GM23338 (cell line): Measurements from ENCODE around the gene ACTR2. TPM values are rescaled to one million over a fixed set of nuclear protein-coding genes. Genes with fewer than 3 reads are reported as not detected.

Source experiments
- ATAC-seq: fragments of 200-7000 bp; cut with Tn5 transposase; 3 replicates; pipeline ENCODE4 v1.9.1; 2020
- DNase-seq: peaks from one replicate; pipeline ENCODE4 v3.0.0-alpha.2; 2015; ENCODE audit warnings: low spot score
- H2AFZ ChIP-seq: fragments of 200-600 bp; sonication (generic); 2 replicates; pipeline ENCODE4 v1.8.0; 2016; ENCODE audit warnings: antibody characterized with exemption, mild to moderate bottlenecking, moderate library complexity
- H3F3A ChIP-seq: fragments of 200-600 bp; sonication (generic); replicated peaks from 2 replicates; pipeline ENCODE4 v1.8.0; 2017; ENCODE audit warnings: antibody characterized with exemption, mixed run types, low read depth
- H3K27ac ChIP-seq: fragments of 200-600 bp; sonication (generic); 2 replicates; pipeline ENCODE4 v1.6.1; 2016; ENCODE audit warnings: low read depth
- H3K27me3 ChIP-seq: fragments of 200-600 bp; sonication (generic); 2 replicates; pipeline ENCODE4 v1.8.0; 2016; ENCODE audit warnings: mild to moderate bottlenecking, mixed run types, moderate library complexity; ENCODE audit not compliant: insufficient read depth
- H3K36me3 ChIP-seq: fragments of 200-600 bp; sonication (generic); 2 replicates; pipeline ENCODE4 v1.8.0; 2016; ENCODE audit warnings: mild to moderate bottlenecking; ENCODE audit not compliant: insufficient read depth
- H3K4me1 ChIP-seq: fragments of 200-600 bp; sonication (generic); 2 replicates; pipeline ENCODE4 v1.8.0; 2016; ENCODE audit warnings: mild to moderate bottlenecking, moderate library complexity; ENCODE audit not compliant: insufficient read depth
- H3K4me2 ChIP-seq: fragments of 200-600 bp; sonication (generic); 2 replicates; pipeline ENCODE4 v1.7.1; 2017; ENCODE audit warnings: mixed run types
- H3K4me3 ChIP-seq: fragments of 200-600 bp; sonication (generic); 2 replicates; pipeline ENCODE4 v1.6.1; 2016; ENCODE audit warnings: mixed run types
- H3K79me2 ChIP-seq: fragments of 200-600 bp; sonication (generic); replicated peaks from 2 replicates; pipeline ENCODE4 v1.8.0; 2017; ENCODE audit warnings: mild to moderate bottlenecking; ENCODE audit not compliant: insufficient read depth
- H3K9me2 ChIP-seq: fragments of 200-600 bp; sonication (generic); 2 replicates; pipeline ENCODE4 v1.8.0; 2017; ENCODE audit not compliant: insufficient read depth
- H4K20me1 ChIP-seq: fragments of 200-600 bp; sonication (generic); replicated peaks from 2 replicates; pipeline ENCODE4 v1.8.0; 2017; ENCODE audit warnings: mild to moderate bottlenecking; ENCODE audit not compliant: insufficient read depth
- H3K27ac Mint-ChIP-seq: 2 replicates; pipeline ENCODE4 v1.8.0; 2020; ENCODE audit warnings: inconsistent platforms, mild to moderate bottlenecking, moderate library complexity, mixed read lengths
- H3K27me3 Mint-ChIP-seq: 3 replicates; pipeline ENCODE4 v1.8.0; 2022; ENCODE audit warnings: low read depth, mild to moderate bottlenecking, moderate library complexity, mixed read lengths, inconsistent platforms; ENCODE audit not compliant: insufficient read depth, poor library complexity
- H3K36me3 Mint-ChIP-seq: 3 replicates; pipeline ENCODE4 v1.8.0; 2021; ENCODE audit warnings: low read depth, mild to moderate bottlenecking, inconsistent platforms, moderate library complexity, mixed read lengths
- H3K4me1 Mint-ChIP-seq: 3 replicates; pipeline ENCODE4 v1.8.0; 2020; ENCODE audit warnings: mild to moderate bottlenecking, inconsistent platforms, mixed read lengths
- H3K4me3 Mint-ChIP-seq: 3 replicates; pipeline ENCODE4 v1.8.0; 2021; ENCODE audit warnings: moderate library complexity, mild to moderate bottlenecking, inconsistent platforms, mixed read lengths
- H3K9me3 Mint-ChIP-seq: 3 replicates; pipeline ENCODE4 v1.8.0; 2020; ENCODE audit warnings: moderate library complexity, mild to moderate bottlenecking, inconsistent platforms, mixed read lengths
- CREB1 ChIP-seq: fragments of 250-450 bp; sonication (Bioruptor Pico); IDR thresholded peaks from 2 replicates; pipeline ENCODE4 v1.5.0; 2020; ENCODE audit warnings: low read depth, mild to moderate bottlenecking, moderate library complexity
- ETS1 ChIP-seq: IDR thresholded peaks from 2 replicates; pipeline ENCODE4 v1.6.1; 2016; ENCODE audit warnings: antibody characterized with exemption
- NANOG ChIP-seq: IDR thresholded peaks from 2 replicates; pipeline ENCODE4 v1.6.1; 2016; ENCODE audit warnings: antibody characterized with exemption, borderline replicate concordance
- POLR2AphosphoS5 ChIP-seq: IDR thresholded peaks from 2 replicates; pipeline ENCODE4 v1.6.1; 2016; ENCODE audit warnings: antibody characterized with exemption, low read depth
- STAT1 ChIP-seq: IDR thresholded peaks from one replicate; pipeline ENCODE4 v1.6.1; 2016; ENCODE audit warnings: antibody characterized with exemption; ENCODE audit not compliant: unreplicated experiment
- polyA plus RNA-seq: library from polyadenylated mRNA; unstranded; fragments of >200 nt; fragmentation: Nextera tagmentation; extraction: Ambion mirVana; gene quantifications from 2 replicates; pipeline ENCODE4 v1.2.1, GENCODE V29; 2016
- total RNA-seq: library from RNA; depleted of rRNA; stranded (reverse); fragments of >200 nt; shearing (Covaris generic); gene quantifications from 2 replicates; pipeline ENCODE4 v1.2.3, GENCODE V29; 2014
- TF ChIP-seq, protein P1 (sequence below): fragments of 250-450 bp; sonication (Bioruptor Pico); IDR thresholded peaks from 2 replicates; pipeline ENCODE4 v1.5.0; 2020; ENCODE audit warnings: mild to moderate bottlenecking, moderate library complexity

Gene ACTR2
- total and polyA plus RNA-seq, 2 experiments from 2014 or later: 73.6 to 87.6 TPM

DNA sequence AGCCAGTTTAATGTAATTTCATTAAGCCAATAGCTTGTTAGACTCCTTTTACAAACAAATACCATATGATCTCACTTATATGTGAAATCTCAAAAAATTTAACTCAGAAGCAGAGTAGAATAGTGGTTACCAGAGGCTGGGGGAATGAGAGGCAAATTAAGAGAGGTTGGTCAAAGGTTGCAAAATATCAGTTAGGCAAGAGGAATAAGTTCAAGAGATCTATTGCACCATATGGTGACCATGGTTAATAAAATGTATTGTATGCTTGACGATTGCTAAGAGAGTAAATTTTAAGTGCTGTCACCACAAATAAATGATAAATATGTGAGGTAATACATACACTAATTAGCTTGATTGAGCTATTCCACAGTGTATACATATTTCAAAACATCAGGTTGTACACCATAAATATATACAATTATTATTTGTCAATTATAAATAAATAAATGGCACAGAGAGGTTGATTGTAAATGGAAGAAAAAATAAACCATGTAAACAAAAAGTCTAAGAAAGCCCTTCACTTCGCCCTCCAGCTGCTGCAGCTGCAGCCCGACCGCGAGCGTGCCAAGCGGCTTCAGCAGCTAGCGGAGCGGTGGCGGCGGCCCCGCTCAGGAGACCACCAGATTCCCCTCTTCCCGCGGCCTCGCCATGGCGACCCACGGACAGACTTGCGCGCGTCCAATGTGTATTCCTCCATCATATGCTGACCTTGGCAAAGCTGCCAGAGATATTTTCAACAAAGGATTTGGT lies 23.0 kb upstream of the ACTR2 start:
- Histone ChIP-seq H3K27me3 (no peaks in the 10 kb centered on the region), H3K9me2 (no peaks in the 10 kb centered on the region), H3K4me1 (no peaks in the 10 kb centered on the region), H3K79me2 (no peaks in the 10 kb centered on the region), H2AFZ (no peak overlapping the region), H3K36me3 (no peaks in the 10 kb centered on the region), H3F3A (no peaks in the 10 kb centered on the region), H3K4me3 (no peak overlapping the region), H4K20me1 (no peaks in the 10 kb centered on the region), H3K4me2 (no peak overlapping the region), H3K27ac (no peak overlapping the region)
- Mint-ChIP-seq H3K27me3 (peaks cover 2% of the 10 kb centered on the region), H3K4me1 (no peaks in the 10 kb centered on the region), H3K36me3 (no peaks in the 10 kb centered on the region), H3K27ac (no peak overlapping the region), H3K4me3 (no peak overlapping the region), H3K9me3 (no peaks in the 10 kb centered on the region)
- no peak for DNase-seq
- ATAC-seq: no peak
- TF ChIP-seq ETS1 (no peak), CREB1 (CRISPR knock-in tag) (no peak), NANOG (no peak), STAT1 (no peak), POLR2AphosphoS5 (no peak)
- TF ChIP-seq, protein P1, sequence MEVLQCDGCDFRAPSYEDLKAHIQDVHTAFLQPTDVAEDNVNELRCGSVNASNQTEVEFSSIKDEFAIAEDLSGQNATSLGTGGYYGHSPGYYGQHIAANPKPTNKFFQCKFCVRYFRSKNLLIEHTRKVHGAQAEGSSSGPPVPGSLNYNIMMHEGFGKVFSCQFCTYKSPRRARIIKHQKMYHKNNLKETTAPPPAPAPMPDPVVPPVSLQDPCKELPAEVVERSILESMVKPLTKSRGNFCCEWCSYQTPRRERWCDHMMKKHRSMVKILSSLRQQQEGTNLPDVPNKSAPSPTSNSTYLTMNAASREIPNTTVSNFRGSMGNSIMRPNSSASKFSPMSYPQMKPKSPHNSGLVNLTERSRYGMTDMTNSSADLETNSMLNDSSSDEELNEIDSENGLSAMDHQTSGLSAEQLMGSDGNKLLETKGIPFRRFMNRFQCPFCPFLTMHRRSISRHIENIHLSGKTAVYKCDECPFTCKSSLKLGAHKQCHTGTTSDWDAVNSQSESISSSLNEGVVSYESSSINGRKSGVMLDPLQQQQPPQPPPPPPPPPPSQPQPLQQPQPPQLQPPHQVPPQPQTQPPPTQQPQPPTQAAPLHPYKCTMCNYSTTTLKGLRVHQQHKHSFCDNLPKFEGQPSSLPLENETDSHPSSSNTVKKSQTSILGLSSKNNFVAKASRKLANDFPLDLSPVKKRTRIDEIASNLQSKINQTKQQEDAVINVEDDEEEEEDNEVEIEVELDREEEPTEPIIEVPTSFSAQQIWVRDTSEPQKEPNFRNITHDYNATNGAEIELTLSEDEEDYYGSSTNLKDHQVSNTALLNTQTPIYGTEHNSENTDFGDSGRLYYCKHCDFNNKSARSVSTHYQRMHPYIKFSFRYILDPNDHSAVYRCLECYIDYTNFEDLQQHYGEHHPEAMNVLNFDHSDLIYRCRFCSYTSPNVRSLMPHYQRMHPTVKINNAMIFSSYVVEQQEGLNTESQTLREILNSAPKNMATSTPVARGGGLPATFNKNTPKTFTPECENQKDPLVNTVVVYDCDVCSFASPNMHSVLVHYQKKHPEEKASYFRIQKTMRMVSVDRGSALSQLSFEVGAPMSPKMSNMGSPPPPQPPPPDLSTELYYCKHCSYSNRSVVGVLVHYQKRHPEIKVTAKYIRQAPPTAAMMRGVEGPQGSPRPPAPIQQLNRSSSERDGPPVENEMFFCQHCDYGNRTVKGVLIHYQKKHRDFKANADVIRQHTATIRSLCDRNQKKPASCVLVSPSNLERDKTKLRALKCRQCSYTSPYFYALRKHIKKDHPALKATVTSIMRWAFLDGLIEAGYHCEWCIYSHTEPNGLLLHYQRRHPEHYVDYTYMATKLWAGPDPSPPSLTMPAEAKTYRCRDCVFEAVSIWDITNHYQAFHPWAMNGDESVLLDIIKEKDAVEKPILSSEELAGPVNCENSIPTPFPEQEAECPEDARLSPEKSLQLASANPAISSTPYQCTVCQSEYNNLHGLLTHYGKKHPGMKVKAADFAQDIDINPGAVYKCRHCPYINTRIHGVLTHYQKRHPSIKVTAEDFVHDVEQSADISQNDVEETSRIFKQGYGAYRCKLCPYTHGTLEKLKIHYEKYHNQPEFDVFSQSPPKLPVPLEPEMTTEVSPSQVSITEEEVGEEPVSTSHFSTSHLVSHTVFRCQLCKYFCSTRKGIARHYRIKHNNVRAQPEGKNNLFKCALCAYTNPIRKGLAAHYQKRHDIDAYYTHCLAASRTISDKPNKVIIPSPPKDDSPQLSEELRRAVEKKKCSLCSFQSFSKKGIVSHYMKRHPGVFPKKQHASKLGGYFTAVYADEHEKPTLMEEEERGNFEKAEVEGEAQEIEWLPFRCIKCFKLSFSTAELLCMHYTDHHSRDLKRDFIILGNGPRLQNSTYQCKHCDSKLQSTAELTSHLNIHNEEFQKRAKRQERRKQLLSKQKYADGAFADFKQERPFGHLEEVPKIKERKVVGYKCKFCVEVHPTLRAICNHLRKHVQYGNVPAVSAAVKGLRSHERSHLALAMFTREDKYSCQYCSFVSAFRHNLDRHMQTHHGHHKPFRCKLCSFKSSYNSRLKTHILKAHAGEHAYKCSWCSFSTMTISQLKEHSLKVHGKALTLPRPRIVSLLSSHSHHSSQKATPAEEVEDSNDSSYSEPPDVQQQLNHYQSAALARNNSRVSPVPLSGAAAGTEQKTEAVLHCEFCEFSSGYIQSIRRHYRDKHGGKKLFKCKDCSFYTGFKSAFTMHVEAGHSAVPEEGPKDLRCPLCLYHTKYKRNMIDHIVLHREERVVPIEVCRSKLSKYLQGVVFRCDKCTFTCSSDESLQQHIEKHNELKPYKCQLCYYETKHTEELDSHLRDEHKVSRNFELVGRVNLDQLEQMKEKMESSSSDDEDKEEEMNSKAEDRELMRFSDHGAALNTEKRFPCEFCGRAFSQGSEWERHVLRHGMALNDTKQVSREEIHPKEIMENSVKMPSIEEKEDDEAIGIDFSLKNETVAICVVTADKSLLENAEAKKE (CRISPR knock-in tag): no peak
